Aorta (tissue), 5 donors: ENCODE data around the gene PRRT3. TPM values are rescaled to one million over a fixed set of nuclear protein-coding genes. Genes with fewer than 3 reads are reported as not detected.

Source experiments
- ATAC-seq: fragments of 200-7000 bp; cut with Tn5 transposase; one replicate; pipeline ENCODE4 v1.9.1; 2022; ENCODE audit warnings: moderate library complexity; ENCODE audit not compliant: low FRiP score
- DNase-seq, 2 donors: peaks; one replicate each; pipeline ENCODE4 v3.0.0-alpha.2; 2020
- H3K27ac ChIP-seq, 2 donors: one replicate each; pipeline ENCODE4 v1.5.1; 2013; ENCODE audit warnings: low read length in 2 of 2, mild to moderate bottlenecking in 2 of 2, moderate library complexity in 2 of 2, control low read depth in 1 of 2, inconsistent platforms in 1 of 2, low read depth in 1 of 2
- H3K27me3 ChIP-seq, 2 donors: one replicate each; pipeline ENCODE4 v1.6.1; 2013; ENCODE audit warnings: control low read depth in 1 of 2, low read length in 1 of 2, mild to moderate bottlenecking in 1 of 2, moderate library complexity in 1 of 2; ENCODE audit not compliant: insufficient read depth in 2 of 2, control insufficient read depth in 1 of 2
- H3K36me3 ChIP-seq, 2 donors: one replicate each; pipeline ENCODE4 v1.6.1; 2013; ENCODE audit warnings: control low read depth in 1 of 2, low read length in 1 of 2, mild to moderate bottlenecking in 1 of 2; ENCODE audit not compliant: insufficient read depth in 2 of 2, control insufficient read depth in 1 of 2
- H3K4me1 ChIP-seq, 2 donors: one replicate each; pipeline ENCODE4 v1.6.1; 2013; ENCODE audit warnings: low read length in 2 of 2, control low read depth in 1 of 2, mild to moderate bottlenecking in 1 of 2, moderate library complexity in 1 of 2; ENCODE audit not compliant: insufficient read depth in 2 of 2, control insufficient read depth in 1 of 2
- H3K4me3 ChIP-seq, 2 donors: one replicate each; pipeline ENCODE4 v1.5.1; 2013; ENCODE audit warnings: low read length in 2 of 2, control low read depth in 1 of 2, mild to moderate bottlenecking in 1 of 2
- H3K9me3 ChIP-seq: one replicate; pipeline ENCODE4 v1.6.1; 2013; ENCODE audit warnings: mild to moderate bottlenecking, low read length; ENCODE audit not compliant: control insufficient read depth
- WGBS, 2 donors: extraction: QIAGEN DNeasy Blood & Tissue Kit; methylation state at CpG; one replicate each; pipeline ENCODE4 v1.1.7; 2013; 5-methylcytosine and 5-hydroxymethylcytosine counted together
- intact Hi-C, 2 donors: fragments of 100-400 bp; cut with DNase I; formaldehyde crosslinking; loops; one replicate each; pipeline versions ENCODE4 v1.14.2 to v1.15.0; 2022
- polyA plus RNA-seq, 2 donors: library from polyadenylated mRNA; stranded (reverse); fragments of 200-250 nt; gene quantifications; one replicate each; pipeline ENCODE4 v1.2.3, GENCODE V29; 2013
- total RNA-seq, 2 donors: library from RNA; stranded (reverse); fragmentation: NEBNext Ultra II Directional; extraction: Animal tissue kit (Norgen Biotek cat#: 25700); gene quantifications; one replicate each; pipeline ENCODE4 v1.2.1, GENCODE V29; 2021
- donor health status: healthy with polysubstance abuse.
- donor health status: Bipolar disorder and iron deficiency.
- donor health status: DM: no; HTN: no; CAD: no.
- donor health status: DM: no; HTN: no; CAD: no.
- donor health status: DM: yes; HTN: yes; CAD: no.

The PRRT3 gene
- total and polyA plus RNA-seq, 4 donors: 0.25 to 2.4 (median 1.9) TPM

DNA sequence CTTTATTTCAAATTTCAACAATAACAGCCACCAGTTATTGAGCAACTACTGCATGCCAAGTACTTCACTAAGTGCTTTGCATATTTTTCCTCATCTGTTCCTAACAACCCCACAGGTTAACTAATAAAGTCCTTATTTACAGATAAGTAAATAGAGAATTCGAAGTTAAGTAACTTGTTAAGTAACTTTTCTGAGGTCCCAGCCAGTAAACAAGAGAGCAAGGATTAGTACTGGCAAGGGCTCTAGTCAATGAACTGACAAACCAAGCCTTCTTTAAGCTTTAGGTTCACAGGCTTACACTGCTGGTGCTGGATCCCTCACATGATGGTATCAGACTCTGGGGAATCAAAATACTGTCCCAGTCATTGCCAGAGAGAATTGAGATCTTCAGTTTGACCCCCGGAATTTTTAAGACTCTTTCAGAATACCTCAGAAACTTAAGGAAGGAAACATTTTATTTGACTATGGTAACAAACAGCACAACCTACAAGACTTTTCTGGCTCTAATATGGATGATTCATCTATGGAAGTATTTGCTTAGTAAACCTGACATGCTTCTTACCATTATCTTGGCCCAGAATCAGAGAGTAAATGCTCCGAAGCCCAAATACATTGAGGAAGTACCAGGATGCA lies 17.9 kb upstream of the PRRT3 start:
- peaks cover 0 to 3% of the 10 kb centered on the region in 2 donors for H3K36me3 ChIP-seq
- H3K4me1 ChIP-seq: no peaks in the 10 kb centered on the region
- DNase-seq: no peak
- H3K27me3 ChIP-seq: no peaks in the 10 kb centered on the region
- 75% methylated on average over 3 of the region's 3 CpGs for WGBS, 2 donors
- no peak overlapping the region for H3K4me3 ChIP-seq
- no peak for ATAC-seq
- no peak overlapping the region for H3K27ac ChIP-seq
- intact Hi-C loops: no loop called here
- no peaks in the 10 kb centered on the region for H3K9me3 ChIP-seq

DNA sequence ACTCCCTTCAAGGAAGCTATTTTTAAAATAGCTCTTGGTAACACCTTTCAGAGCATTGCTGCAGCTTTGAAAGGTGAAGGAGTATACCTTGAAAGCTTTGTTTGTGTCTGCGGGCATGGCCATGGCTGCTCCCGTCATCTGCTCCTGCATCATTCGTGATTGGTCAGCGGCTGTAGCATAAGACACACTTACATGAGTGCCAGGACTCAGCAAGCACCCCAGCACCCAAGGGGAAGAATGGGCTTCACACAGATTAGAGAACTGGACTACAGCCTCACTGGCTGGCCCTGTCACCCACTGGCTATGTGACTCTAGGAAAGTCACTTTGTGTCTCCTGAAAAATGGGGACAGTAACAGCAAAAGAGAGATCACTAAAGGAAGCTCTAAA lies 17.4 kb upstream of the PRRT3 start:
- Histone ChIP-seq H3K9me3 (no peaks in the 10 kb centered on the region), H3K27ac (no peak overlapping the region), H3K36me3 (peaks cover 0 to 3% of the 10 kb centered on the region in 2 donors), H3K4me3 (no peak overlapping the region), H3K27me3 (no peaks in the 10 kb centered on the region), H3K4me1 (no peaks in the 10 kb centered on the region)
- ATAC-seq (no peak), DNase-seq (no peak)
- intact Hi-C loops: no loop called here
- 96% methylated on average over 4 of the region's 4 CpGs for WGBS, 2 donors

DNA sequence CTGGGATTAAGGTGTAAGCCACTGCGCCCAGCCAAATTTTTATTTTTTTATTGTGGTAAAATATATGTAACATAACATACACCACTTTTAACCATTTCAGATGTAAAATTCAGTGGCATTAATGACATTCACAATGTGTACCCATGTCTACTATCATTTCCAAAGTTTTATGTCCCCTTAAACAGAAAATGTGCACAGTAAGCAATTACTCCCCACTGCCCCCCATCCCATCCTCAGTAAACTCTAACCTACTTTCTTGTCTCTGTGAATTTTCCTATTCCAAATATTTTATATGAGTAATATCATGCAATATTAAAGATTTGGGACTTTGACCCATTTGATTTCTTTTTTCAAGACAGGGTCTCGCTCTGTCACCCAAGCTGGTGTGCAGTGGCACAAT lies 14.6 kb upstream of the PRRT3 start:
- no peaks in the 10 kb centered on the region for H3K4me1 ChIP-seq
- H3K36me3 ChIP-seq: peaks cover 4 to 7% of the 10 kb centered on the region in 2 donors
- no peak overlapping the region for H3K4me3 ChIP-seq
- intact Hi-C loops: no loop called here
- H3K9me3 ChIP-seq: no peaks in the 10 kb centered on the region
- H3K27me3 ChIP-seq: no peaks in the 10 kb centered on the region
- WGBS, 2 donors: 98 to 99% methylated on average over 2 of the region's 2 CpGs
- DNase-seq: no peak
- ATAC-seq: no peak
- no peak overlapping the region for H3K27ac ChIP-seq

DNA sequence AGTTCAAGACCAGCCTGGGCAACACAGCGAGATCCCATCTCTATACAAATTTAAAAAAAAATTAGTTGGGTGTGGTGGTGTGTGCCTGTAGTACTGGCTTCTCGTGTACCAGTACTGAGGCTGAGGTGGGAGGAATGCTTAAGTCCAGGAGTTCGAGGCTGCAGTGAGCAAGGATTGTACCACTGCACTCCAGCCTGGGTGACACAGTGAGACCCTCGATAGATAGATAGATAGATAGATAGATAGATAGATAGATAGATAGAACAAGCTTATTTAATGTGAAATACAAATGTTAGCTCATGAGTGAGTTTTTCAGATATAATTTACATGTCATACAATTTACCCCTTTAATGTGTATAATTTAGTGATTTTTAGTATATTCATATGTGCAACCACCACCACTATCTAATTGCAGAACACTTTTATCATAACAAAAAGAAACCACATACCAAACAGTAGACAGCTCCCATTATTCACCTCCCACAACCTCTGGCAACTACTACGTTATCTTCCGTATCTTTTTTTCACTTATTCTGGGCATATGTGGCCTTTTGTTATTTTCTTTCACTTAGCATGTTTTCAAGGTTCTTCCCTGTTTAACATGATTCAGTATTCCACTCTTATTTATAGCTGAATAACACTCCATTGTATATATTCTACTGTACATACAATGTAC lies 13.1 kb upstream of the PRRT3 start:
- Histone ChIP-seq H3K36me3 (peaks cover 4 to 6% of the 10 kb centered on the region in 2 donors), H3K4me1 (no peaks in the 10 kb centered on the region), H3K27me3 (no peaks in the 10 kb centered on the region), H3K27ac (no peak overlapping the region), H3K9me3 (no peaks in the 10 kb centered on the region), H3K4me3 (no peak overlapping the region)
- peak in 1 of 2 donors; percentile 4 for DNase-seq
- 79 to 83% methylated on average over 6 of the region's 6 CpGs for WGBS, 2 donors
- intact Hi-C loops: no loop called here
- ATAC-seq: no peak

DNA sequence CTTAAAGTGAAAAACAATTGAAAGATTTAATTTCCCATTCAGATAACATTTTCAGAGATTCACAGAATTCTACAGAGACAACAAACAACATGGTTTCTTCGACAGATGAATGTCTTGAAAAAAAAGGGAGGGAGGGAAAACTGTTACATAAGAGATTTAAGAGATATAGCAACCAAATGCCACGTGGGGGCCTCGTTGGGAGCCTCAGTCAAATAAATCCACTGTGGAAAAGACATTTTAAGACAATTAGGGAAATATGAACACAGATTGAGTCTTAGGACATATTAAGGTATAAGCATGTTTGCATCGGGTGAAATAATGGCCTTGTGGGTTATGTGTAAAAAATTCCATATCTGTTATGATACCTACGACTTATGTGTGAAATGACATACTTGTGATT lies 5.0 kb upstream of the PRRT3 start:
- H3K9me3 ChIP-seq: no peaks in the 10 kb centered on the region
- intact Hi-C loops: no loop called here
- DNase-seq: no peak
- no peaks in the 10 kb centered on the region for H3K27me3 ChIP-seq
- no peak for ATAC-seq
- H3K36me3 ChIP-seq: peaks cover 0 to 1% of the 10 kb centered on the region in 2 donors
- 51% methylated on average over 5 of the region's 5 CpGs for WGBS, 2 donors
- no peak overlapping the region for H3K4me3 ChIP-seq
- H3K27ac ChIP-seq: no peak overlapping the region
- no peaks in the 10 kb centered on the region for H3K4me1 ChIP-seq

DNA sequence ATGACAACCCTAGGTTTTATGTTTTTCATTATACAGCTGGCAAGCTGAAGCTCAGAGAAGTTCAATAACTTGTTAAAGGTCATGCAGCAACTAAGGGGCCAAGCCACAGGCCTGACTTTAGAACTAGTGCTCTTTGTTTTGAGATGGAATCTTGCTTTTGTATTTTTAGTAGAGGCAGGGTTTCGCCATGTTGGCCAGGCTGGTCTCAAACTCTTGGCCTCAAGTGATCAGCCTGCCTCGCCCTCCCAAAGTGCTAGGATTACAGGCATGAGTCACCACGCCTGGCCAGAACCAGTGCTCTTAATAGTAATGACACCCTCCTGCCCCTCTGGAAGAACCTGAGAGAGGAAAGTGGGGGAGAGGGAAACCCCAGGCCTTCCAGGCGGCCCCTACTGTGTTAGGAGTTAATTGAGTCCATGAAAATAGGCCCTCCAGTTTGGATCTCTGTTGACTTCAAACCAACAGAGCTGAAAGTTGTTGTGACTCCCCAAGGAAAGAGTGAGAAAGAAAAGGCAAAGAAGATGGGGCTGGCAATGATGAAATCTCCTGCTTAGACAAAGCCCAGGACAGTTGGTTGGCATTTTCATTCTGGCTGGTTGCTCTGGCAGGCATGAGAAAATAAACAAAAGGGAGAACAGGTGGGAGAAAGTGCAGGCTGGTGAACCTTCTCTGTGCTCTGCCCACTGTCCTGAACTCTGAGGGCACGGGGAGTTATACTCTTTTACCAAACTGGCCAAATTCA lies 3.6 kb upstream of the PRRT3 start:
- 77 to 81% methylated on average over 5 of the region's 5 CpGs for WGBS, 2 donors
- intact Hi-C loops: no loop called here
- no peaks in the 10 kb centered on the region for H3K36me3 ChIP-seq
- no peaks in the 10 kb centered on the region for H3K9me3 ChIP-seq
- no peak overlapping the region for H3K27ac ChIP-seq
- ATAC-seq: no peak
- no peaks in the 10 kb centered on the region for H3K27me3 ChIP-seq
- no peaks in the 10 kb centered on the region for H3K4me1 ChIP-seq
- H3K4me3 ChIP-seq: no peak overlapping the region
- DNase-seq: peak in 1 of 2 donors; percentile 31

DNA sequence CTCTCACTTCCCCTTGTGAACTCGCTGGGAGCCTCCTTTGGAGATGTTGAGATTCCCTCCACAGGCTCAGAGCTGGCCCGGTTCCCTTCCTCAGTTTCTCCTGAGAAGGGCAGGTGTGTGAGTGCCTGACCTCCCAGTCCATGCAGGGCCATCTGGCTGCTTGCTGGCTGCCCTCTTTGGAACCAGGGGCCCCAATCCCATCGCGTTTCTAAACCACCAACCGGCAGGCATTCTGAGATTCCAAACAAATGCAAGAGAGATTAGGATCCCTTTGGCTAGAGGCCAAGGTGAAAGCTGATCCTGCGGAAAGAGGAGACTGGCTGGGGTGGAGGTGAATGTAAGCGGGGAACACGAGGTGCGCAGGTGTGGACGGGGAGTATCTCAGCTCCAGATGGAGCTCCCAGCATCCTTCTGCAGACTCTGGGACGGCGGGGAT lies 2.9 kb upstream of the PRRT3 start:
- Histone ChIP-seq H3K27me3 (no peaks in the 10 kb centered on the region), H3K9me3 (no peaks in the 10 kb centered on the region), H3K27ac (no peak overlapping the region), H3K4me3 (no peak overlapping the region), H3K4me1 (no peaks in the 10 kb centered on the region), H3K36me3 (no peaks in the 10 kb centered on the region)
- whole genome bisulfite sequencing, 2 donors: 47 to 50% methylated on average over 12 of the region's 12 CpGs
- ATAC-seq: no peak
- peak in 1 of 2 donors; percentile 56 for DNase-seq
- intact Hi-C loops: no loop called here

DNA sequence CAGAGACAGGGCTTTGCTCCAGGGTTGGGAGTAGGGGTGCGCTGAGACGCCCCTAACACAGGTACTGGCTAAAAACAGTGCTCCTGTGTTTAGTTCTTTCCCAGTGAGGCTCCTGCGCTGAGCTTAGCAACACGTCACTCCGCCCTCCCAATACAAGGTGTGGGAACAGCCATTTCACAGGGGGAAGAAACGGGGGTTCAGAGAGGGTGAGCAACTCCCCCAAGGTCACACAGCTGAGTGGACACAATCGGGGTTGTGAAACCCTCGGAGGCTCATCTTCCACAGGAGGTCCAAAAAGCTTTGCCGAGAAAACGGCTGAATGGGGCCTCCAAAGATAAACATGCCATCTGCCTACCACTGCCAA lies 628 bp downstream of the PRRT3 start:
- Histone ChIP-seq H3K4me3 (peak overlapping the region in 1 of 2 donors; percentile 44), H3K27ac (no peak overlapping the region), H3K9me3 (no peaks in the 10 kb centered on the region), H3K27me3 (no peaks in the 10 kb centered on the region), H3K36me3 (no peaks in the 10 kb centered on the region), H3K4me1 (no peaks in the 10 kb centered on the region)
- 32 to 34% methylated on average over 10 of the region's 10 CpGs for WGBS, 2 donors
- ATAC-seq (no peak), DNase-seq (peak in 1 of 2 donors; percentile 23)
- intact Hi-C loops: no loop called here
